HG02943 (cell line): Measurements from ENCODE around the gene TEAD1.

Experiments
- ATAC-seq: cut with Tn5 transposase; IDR thresholded peaks from one replicate; pipeline ENCODE4 v1.9.1; 2021; ENCODE audit warnings: mild to moderate bottlenecking, low read depth, moderate library complexity; ENCODE audit not compliant: unreplicated experiment

The TEAD1 gene

GRCh38 chr11:12882670-12883069 lies 208.4 kb downstream of the TEAD1 start:
- no peak for ATAC-seq

GRCh38 chr11:12884751-12885318 lies 210.6 kb downstream of the TEAD1 start:
- ATAC-seq: no peak

DNA sequence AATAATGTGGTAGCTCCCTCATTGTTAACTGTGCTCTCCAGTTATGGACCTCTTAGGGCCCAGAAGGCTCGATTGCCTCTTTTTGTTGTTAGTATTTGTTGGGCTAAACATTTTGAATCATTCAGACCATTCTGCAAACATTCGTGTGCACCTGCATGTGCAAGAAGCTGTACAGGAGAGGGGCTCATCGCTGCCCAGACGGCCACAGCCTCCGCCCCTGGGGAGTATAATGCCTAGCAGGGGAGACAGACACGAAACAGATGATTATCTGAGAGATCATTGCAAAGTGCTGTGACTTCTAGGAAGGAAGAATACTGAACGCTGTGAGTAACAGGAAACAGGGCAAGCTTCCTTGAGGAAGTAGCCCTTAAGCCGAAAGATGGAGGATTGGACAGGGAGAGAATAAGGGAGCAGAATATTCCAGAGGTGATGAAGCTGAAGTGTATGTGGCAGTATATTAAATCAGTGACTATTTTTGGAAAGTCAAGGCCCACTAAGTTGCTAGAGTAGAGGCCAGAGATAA lies 211.6 kb downstream of the TEAD1 start:
- ATAC-seq: no peak

DNA sequence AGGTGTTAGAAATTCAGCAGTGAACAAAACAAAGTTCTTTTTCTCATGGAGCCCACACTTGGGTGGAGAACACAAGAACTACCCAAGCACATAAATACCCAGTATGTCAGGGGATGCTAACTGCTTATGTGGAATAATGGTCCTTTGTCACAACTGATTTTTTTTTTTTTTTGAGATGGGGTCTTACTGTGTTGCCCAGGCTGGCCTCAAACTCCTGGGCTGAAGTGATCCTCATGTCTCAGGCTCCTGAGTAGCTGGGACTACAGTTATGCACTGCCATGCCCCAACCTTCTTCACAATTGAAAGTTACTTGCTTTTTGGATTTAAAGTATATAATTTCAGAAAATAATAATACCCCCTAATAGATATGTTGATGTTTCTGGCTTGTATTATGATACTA lies 212.3 kb downstream of the TEAD1 start:
- ATAC-seq: no peak

- ATAC-seq: no peak
Observed at GRCh38 chr11:12888525-12889158, 214.4 kb downstream of the TEAD1 start.

DNA sequence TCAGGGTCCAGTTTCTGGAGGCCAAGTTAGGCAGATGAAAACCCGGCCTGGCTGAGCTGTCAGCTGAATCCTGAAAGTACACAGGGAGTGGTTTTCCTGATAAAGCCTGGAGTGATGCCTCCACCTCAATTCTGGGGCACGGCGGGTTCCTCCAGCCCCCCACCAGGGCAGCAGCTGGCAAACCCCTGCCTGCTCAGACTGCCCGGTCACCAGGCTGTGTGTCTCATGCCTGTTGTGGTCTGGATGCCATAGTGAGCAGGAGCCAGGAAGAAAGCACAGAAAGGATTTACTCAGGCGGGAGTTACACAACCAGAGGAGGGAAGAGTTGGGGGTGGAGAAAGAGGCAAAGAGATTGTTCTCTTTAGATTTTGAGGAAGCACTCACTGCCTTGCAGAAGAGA lies 215.0 kb downstream of the TEAD1 start:
- no peak for ATAC-seq

DNA sequence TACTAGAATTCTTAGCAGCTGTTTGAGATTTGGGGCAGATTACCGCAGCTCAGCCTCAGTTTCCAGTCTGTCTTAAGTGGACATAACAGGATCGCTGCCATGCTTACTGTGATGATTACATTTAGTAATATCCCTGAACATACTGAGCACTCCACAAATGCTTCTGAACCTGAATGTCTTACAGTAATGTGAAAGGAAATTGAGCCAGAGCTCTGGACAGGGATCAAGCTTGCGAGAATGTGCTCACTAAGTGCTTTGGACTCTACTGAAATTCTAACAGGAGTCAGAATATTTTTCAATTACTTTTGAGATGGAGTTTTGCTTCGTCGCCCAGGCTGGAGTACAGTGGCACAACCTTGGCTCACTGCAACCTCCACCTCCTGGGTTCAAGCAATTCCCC lies 216.3 kb downstream of the TEAD1 start:
- ATAC-seq: no peak

- no peak for ATAC-seq
Observed at GRCh38 chr11:12893787-12894672, 219.8 kb downstream of the TEAD1 start.

DNA sequence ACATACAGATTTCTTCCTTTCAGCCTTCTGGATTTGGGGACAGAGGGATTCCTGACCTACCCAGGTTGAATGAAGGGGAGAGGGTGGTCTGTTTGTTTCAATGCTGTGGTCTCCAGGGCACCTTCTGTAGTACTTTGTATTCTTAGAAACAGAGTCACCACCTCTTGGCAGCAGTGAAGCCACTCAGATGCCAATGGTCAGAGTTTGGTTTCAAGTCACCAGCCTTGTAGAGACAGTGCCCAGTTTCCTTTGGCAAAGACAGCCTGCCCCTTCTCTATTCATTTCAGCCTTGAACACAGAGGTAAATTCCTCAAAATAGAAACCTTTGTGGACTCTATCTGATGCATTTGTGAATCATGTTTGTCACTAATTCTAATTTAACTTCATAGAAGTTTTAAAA lies 223.2 kb downstream of the TEAD1 start:
- no peak for ATAC-seq

DNA sequence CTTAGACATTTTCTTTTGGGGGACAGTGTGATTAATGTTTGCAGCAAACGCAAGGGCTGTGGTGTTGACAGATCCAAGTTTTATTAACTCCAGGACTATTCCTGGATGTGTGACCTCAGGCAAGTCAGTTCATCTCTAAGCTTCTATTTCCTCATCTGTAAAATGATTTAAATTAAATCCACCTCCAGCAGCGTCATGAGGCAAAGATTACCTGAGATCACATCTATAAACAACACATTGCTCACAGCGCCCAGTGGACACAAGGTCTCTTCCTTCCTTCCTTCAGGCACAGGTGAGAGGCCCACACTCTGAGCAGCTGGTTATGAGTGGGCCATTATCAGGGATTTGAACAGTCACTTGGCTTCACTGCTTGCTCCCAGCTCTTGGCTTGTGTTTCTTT lies 223.6 kb downstream of the TEAD1 start:
- ATAC-seq: no peak

DNA sequence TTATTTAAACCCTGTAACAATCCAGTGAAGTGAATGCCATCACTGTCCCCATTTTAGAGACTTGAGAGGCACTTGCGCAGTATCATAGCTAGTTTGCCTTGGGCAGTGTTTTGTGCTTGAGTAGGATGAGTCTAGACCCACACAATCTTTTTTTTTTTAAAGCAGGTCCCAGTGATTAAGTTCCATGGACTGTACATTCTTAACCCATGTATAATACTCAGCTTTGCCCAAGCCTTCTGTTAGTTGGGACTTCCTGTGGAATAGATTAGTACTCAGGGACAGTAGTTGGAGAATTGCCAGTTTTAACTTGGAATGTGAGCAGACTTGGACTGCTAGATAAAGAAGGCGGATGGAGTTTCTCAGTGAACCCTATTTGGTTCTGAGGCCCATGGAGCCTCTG lies 226.3 kb downstream of the TEAD1 start:
- ATAC-seq: no peak

DNA sequence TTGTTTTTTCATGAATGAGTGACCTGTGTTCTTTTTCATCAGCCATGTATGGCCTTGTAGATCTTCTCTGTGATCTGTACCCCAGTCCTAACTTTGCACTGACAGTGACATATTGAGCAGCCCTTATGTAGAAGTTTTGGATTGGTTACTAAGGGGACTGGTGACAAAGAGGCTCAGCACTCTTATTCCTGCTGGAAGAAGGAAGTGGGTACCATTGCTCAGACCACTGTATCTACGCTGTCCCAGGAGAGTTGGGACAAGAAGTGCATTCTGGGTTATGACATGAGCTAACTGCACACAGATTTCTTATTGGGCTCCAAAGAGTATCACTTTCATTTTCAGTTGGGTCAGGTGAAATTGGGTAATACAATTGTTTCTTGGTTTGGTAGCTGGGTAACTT lies 227.1 kb downstream of the TEAD1 start:
- ATAC-seq: no peak

GRCh38 chr11:12901874-12902481 lies 227.8 kb downstream of the TEAD1 start:
- ATAC-seq: no peak

- no peak for ATAC-seq
Observed at GRCh38 chr11:12902791-12903486, 228.7 kb downstream of the TEAD1 start.

DNA sequence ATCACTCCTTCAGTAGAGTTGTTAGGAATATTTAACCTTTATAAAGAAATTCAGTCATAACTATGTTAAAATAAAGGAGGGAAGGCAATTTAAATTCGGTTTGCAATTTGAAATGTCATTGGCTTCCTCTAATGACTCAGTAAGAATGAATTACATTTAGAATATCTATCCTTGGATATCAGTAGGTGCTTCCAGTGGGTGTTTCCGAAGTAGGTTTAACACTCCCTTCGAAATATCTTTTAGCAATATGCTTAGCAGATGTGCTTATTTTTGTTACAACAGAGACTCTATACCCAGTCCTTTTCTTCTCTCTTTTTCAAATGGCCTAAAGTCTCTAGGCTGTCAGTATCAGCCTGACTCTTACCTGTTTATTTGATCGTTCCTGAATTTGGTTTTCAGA lies 231.2 kb downstream of the TEAD1 start:
- no peak for ATAC-seq

DNA sequence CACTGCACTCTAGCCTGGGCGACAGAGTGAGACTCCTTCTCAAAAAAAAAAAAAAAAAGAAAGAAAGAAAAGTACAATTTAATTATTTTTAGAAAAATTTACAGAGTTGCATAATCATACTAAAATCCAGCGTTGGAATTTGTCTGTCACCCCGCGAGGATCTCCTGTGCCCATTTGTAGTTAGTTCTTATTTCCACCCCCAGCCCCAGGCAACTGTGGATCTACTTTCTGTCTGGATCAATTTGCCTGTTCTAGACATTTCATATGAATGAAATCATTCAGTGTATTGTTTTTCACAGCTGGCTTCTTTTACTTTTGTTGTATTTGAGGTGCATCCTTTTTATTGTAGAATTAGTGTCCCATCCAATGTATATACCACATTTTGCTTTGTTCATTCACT lies 232.3 kb downstream of the TEAD1 start:
- ATAC-seq: no peak

DNA sequence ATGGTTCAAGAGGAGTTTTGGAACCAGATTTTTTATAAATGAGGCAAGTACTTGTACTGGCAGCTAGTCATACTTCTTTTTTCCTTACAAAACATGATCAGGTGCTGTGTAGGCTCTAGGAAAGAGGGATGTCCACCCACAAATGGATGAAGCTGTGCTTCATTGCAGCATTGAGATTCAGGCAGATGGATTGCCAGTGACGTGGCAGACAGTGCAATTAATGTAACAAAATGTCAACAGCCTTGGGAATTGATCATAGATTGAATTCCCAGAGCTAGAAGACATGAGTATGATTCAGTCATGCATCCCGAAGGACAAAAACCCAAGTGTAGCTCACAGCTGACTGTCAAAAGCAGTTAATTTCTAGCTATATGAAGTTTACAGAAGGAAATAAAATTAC lies 235.7 kb downstream of the TEAD1 start:
- no peak for ATAC-seq

- no peak for ATAC-seq
Observed at GRCh38 chr11:12914400-12914912, 240.2 kb downstream of the TEAD1 start.

- ATAC-seq: no peak
Observed at GRCh38 chr11:12915093-12915492, 240.9 kb downstream of the TEAD1 start.

GRCh38 chr11:12917822-12918221 lies 243.6 kb downstream of the TEAD1 start:
- no peak for ATAC-seq
